Stimulated activated CD4-positive, alpha-beta T cell treated with anti-CD3 and anti-CD28 coated beads, TNF-alpha, amount 100 ng/mL, for 48 hours (primary cell): ENCODE results near the gene RAN.
"Not testable (repeated sequence)": the region's sequence is repeated elsewhere in the genome, so short reads cannot be mapped to it uniquely, and the experiment has no call there.

Source experiments
- DNase-seq, 3 donors: peaks; one replicate each; pipeline ENCODE4 v3.0.0-alpha.2; 2020; ENCODE audit warnings: low read depth in 3 of 3

RAN gene

DNA sequence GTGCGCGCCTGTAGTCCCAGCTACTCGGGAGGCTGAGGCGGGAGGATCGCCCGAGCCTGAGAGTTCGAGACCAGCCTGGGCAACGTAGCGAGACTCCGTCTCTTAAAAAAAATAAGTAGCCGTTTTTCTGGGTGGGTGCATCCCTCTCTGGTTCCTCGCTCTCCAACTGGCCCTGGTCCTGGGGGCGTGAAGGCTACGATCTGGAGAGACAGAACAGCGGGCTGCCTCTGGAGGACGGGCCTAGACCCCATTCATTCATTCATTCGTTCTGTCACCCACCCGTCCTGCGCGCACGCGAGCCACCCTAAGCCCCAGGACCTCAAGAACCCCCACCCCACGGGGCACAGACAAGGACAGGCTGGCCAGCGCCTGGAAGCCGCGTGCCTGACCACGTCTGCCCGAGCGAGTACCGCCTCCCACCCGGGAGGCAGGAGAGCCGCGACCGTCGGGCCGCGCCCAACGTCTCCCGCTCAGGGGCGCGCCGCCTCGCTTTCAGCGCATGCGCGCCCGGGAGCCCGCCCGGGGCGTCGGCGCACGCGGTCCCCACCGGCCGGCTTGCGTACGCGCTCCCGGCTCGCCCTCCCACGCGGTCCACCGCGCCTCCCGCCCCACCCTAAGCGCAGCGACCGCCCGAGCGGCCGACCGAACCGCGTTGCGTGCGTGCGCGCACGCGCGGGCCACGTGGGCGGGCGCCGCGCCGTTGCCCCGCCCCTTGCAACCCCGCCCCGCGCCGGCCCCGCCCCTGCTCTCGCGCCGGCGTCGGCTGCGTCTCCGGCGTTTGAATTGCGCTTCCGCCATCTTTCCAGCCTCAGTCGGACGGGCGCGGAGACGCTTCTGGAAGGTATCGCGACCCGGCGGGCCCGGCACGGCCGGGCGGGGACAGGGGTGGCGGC is at the start of gene RAN:
RAN (plus strand) TSS at position 781 of the 893 bp plus-strand sequence. CDS start 528 bp downstream, outside the sequence.
- DNase-seq, result peak; percentile 86 to 92 (median 90)

DNA sequence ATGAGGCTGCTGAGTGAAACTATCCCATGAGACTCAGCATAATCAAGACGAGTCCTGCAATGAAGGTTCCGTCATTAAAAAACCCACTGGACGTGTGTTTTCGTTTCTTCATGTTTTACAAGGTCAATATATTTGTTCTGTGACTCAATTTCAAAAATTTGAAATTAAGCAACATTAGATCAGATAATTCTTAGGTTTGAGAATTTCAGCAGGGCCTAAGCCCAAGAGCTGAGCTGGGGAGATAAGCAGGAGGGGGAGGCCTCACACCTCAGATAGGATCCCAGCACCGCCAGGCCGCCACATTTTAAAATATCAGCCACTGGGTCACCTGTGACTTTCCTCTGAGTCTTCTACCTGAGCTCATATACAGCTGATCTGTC is 46.1 kb upstream of the RAN start:
- no peak for DNase-seq

DNA sequence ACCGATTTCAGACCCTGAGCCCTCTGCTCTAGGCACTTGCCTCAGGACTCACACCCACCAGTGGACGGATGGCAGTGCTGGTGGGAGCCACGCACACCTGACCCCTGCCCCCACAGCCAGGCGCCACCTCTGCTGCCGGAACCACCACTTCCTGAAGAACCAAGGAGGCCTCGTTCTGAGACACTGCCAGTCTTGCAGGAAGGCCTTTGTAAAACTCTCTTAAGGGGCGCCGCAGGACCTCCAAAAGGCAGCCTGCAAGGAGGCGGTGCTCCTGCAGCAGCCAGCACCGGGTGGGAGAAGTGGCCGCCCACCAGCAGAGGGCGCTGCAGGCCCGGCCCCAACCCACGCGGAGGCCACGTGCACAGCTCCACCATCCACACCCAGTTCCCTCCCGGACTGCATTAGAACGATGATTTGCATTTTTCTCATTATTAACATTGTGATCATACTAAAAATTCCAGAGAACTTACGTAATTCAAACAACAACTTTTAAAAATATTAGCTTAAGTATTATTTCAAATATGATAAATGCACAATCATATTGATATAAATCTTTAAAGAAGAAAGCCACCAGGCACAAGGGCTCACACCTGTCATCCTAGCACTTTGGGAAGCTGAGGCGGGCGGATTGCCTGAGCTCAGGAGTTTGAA is 45.6 kb upstream of the RAN start:
- peak; percentile 42 to 71 (median 55) for DNase-seq

DNA sequence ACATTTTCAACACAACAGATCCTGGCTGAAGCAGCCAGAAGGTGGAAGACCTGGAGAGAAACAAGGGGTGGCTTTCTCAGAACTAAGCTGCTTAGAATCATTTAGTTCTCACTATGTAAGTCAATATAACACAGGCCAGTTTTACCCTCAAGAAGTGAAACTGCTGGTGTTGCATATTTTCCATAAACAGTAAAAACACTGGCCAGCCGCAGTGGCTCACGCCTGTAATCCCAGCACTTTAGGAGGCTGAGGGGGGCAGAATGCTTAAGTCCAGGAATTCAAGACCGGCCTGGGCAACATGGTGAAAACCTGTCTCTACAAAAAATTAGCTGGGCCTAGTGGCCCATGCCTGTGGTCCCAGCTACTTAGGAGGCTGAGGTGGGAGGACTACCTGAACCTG is 44.4 kb upstream of the RAN start:
- DNase-seq, result no peak

DNA sequence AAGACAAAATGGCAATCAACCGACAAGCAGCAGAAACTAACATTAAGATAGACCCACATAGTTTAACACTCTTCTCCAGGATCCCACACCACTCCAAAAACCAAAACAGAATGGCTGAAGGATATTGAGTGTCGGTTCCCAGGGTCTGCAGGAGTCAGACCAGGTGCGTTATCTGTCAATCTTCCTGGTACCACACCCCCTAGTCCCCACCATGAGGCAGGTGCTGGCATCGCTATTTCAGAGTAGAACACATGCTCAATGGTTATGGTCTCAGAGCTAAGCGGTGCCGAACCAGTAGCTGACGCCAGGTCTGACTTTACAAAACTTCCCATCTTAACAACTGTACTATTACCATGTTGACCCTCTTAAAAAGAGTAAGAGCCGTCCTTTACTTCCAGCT is 43.0 kb upstream of the RAN start:
- DNase-seq, result no peak

DNA sequence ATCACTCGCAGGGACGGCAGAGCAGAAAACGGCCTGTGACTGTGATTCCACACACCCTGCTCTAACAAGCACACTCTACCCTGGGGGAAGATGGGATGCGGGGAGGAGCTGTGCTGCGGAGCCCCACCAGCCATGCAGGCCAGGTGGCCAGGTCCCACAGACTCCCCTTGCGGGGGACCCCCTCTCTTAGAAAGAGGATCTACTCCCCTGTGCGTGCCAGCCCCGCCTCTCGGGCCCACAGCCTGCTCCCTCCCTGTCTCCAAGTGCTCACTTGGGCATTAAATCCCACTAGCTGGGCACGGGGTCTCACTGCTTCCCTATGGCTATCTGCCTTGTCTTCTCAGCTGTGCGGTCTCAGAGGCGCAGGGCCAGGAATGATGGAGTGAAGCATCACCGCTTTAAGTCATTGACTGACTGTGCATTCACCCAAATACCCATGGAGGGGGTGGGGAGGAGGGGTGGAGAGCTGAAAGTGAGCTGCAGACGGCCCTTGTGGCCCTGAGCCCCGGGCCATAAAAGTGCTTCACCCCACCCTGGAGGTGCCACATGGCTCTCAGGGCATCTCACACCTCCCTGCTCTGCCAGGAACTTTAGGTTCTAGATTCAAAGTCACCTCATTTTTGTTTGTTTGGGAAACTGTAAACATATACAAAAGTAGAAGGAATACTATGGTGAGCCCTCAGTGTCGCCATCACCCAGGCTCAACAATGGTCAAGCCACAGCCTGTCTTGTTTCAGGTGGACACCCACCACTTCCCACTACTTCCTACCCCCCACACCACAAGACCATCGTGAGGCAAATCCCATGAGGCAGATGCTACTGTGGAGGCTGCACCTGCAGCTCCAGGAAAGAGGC is 42.2 kb upstream of the RAN start:
- no peak for DNase-seq

DNA sequence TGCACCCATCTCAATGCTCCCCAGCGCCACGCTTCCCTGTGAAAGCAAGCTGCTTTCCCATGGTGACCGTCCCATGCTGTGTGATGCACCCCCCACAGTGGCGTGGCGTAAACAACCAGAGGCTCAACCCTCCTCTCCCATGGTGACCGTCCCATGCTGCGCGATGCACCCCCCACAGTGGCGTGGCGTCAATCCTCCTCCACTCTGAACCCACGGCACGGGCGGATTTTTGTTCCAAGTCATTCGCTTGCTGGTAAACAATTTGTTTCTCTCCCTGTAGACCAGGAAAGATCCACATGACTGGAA is 41.7 kb upstream of the RAN start:
- no peak for DNase-seq

DNA sequence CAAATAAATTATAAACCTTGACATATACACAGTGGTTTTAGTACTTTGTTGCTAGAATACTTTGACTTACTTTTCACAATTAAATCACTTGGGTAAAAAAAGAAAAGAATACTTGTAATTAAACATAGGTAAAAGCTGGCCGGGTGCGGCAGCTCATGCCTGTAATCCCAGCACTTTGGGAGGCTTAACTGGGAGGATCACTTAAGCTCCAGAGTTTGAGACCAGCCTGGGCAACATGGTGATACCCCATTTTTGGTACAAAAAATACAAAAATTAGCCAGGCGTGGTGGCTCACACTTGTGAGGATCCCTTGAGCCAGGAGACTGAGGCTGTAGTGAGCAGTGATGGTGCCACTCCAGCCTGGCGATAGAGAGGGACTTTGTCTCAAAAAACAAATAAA is 40.6 kb upstream of the RAN start:
- DNase-seq, result no peak

DNA sequence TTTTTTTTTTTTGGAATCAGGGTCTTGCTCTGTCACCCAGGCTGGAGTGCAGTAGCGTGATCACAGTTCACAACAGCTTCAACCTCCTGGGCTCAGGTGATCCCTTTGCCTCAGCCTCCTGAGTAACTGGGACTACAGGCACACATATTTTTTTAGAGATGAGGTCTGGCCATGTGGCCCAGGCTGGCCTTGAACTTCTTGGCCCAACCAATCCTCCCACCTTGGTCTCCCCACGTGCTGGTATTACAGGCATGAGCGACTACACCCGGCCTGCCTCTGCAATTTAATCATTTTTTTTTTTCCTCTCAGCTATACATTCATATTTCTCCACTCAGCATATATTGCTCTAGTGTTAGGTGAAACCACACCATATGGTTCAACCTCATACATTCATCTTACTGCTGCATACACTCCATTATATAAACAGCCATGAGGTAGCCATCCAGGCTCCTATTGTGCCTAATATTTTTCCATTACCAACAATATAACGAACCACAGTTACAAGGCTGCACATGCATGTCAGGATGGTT is 39.9 kb upstream of the RAN start:
- no peak for DNase-seq

DNA sequence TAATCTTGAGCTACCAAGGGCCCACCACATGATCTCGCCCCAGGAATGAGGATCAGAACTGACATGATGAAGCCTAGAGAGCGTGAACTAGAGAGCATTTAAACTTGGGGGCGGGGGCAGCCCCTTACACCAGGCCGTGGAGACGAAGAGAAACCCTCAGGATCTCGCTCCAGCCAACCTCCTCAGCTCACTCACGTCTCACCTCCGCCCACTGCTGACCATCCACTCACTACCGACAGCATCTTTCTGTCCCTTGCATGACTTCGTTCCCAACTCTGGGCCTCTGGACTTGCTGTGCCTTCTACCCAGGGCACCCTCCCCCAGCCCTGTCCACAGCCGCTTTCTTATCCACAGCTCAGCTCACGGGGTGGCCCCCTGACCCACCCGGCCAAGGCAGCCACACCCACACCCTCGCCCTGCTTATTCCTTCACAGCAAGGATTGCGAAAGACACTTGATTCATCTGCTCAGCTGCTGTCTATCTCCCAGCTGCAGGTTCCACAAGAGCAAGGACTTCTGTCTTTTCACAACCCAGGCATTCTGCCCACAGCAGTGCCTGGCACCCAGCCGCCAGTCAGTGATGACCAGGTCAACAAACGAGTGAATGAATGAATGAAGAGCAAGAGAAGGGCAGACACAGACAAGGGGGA is 39.2 kb upstream of the RAN start:
- DNase-seq, result no peak

DNA sequence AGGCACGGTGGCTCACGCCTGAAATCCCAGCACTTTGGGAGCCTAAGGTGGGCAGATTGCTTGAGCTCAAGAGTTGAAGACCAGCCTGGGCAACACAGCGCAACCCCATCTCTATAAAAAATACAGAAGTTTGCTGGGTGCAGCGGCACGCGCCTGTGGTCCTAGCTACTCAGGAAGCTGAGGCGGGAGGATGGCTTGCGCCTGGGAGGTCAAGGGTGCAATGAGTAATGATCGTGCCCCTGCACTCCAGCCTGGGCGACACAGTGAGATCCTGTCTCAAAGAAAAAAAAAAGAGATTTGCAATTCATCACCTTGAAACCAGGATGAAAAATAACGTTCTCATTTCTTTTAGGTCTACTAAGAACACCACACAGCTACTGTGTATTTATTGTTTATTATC is 36.9 kb upstream of the RAN start:
- DNase-seq, result no peak

DNA sequence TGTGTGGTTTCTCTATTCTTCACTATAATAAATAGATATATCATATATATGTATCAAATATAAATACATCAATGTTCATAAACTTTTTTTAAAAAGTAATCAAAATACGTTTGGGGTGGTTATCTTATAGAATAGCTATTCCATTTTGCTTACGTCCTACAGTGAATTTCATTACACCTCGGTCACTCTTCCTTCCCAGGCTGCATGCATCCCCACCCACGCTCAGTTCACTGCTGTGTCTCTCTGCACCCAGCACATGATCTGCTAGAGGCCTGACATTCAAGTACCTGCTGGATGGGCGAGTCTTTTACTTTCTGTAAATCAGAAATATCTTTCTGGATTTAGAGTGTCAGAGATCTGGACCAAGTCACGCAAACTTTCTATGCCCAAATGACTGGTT is 36.4 kb upstream of the RAN start:
- no peak for DNase-seq

DNA sequence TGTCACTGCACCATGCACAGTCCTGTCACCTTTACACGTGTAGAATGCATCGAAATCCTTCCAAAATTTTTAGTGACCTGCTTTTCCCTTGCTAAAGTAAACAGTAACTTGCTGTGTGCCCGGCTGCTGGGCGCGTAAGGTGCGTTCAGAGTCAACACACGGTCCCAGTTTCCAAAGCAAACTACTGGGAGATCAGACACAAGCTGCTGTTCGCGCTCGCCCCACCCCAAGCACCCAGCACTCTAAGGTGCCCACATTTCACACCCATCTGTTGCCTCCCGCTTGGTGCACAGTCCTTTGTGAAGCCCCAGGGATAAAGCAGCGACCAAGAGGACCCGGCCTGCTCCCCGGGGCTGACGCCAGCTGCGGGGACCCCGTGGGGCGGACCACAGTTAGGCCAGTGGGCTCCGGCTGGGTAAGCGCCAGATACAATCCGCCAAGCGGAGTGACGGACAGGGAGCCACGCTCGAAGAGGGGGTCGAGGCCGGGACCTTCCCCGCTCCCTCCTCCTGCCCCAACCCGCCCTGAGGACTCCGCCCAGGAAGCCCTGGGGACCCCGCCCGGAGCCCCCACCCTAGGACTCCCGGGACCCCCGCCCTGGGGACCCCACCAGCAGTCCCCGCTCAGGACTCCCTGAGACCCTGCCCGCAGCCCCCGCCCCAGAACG is 33.4 kb upstream of the RAN start:
- peak in 1 of 3 donors; percentile 7 for DNase-seq

DNA sequence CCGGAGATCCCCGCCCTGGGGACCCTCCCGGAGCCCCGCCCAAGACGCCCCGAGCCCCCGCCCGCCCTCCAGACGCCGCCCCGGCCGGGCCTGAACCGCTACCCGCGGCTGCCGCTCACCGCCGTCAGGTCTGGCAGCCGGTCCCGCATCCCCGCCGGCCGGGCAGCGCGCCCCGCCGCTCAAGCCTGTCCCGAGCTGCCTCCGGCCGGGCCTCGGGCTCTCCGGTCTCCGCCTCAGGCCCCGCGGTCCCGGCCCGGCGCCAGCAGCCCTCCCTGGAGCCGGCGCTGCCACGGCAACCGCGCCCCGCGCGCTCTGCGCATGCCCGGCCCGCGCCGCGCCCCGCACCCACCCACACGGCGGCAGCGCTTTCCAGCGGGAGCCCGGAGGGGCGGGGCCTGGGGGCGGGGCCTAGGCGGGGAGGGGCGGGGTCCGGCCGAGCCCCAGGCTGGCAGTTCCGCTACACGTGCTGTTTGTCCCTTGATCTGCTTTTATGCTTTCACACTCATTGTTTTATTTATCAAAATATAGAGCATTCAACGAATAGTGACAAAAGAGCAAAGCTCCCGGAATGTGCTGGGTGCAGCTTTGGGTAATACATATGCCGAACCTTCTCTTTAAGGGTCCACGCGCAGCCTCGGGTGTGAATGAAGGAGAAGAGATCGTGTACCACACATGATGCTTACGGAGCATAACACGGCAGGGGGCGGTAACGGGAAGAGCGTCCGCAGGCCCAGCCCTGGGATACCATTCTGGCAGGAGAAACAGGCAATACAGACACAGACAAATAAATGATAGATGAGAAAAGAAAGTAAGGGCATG is 32.7 kb upstream of the RAN start, which contains the start of gene STX2:
STX2 (minus strand) TSS at position 300 of the 819 bp plus-strand sequence; CDS start at position 149, 151 bp downstream.
- peak; percentile 74 to 83 (median 81) for DNase-seq

DNA sequence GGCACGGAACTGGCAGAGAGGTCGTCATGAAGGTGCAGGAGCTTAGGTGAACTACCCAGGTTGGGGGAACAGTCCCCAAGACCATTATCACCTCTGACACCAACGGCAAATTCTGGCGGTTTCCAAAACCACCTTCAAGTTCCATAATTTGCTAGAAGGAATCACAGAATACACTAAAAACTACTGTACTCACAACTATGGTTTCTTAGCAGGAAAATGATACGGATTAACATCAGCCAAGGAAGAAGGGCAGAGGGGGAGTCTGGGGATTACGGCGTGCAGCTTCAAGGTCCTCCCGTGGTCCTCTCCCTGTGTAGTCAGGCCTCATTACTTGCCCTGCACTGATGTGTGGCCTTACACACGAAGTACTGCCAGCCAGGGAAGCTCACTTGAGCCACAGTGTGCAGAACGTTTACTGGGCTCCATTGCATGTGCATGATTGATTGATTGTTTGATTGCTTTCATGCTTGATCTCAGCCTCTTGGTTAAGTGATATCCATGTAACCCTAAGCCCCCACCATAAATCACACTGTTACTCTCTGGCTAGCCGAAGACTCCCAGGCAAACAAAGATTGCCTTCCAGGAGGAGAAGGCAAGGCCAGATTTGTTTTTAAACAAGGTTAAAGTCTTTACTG is 32.0 kb upstream of the RAN start:
- DNase-seq, result no peak

DNA sequence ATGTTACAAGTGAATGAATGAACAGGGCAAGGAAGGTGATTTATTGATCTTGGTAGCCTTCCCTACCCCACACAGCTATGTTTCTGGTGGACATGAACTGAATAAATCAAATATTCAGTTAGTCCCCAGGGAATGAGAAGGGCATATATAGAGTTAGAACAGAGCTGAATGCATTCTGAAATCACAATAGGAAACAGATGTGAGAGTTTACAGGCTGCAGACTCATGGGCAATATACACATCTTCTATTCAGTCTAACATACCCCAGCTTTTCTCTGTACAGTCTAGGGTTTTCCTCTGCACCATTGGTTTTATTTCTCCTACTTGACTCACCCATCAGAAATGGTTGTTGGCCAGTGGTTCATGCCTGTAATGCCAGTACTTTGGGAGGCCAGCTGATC is 25.5 kb upstream of the RAN start:
- no peak for DNase-seq

DNA sequence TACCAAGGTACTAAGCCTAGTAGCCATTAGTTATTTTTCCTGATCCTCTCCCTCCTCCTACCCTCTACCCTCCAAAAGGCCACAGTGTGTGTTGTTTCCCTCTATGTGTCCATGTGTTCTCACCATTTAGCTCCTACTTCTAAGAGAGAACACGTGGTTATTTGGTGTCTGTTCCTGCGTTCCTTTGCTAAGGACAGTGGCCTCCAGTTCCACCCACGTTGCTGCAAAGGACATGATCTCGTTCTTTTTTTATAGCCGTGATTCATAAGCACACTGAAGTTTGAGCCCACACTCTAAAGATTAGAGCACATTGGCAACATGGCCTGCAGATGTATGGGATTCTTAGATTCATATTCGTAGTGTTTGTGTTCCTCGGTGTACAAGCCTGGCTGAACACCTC is 24.8 kb upstream of the RAN start:
- DNase-seq, result no peak

DNA sequence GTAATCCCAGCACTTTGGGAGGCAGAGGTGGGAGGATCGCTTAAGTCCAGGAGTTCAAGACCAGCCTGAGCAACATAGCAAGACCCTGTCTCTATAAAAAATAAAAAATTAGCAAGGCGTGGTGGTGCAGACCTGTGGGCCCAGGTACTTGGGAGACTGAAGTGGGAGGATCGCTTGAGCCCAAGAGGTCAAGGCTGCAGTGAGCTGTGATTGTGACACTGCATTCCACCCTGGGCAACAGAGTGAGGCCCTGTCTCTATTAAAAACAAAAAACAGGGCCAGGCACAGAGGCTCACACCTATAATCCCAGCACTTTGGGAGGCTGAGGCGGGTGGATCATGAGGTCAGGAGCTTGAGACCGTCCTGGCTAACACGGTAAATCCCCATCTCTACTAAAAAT is 23.8 kb upstream of the RAN start:
- not testable (repeated sequence) for DNase-seq

DNA sequence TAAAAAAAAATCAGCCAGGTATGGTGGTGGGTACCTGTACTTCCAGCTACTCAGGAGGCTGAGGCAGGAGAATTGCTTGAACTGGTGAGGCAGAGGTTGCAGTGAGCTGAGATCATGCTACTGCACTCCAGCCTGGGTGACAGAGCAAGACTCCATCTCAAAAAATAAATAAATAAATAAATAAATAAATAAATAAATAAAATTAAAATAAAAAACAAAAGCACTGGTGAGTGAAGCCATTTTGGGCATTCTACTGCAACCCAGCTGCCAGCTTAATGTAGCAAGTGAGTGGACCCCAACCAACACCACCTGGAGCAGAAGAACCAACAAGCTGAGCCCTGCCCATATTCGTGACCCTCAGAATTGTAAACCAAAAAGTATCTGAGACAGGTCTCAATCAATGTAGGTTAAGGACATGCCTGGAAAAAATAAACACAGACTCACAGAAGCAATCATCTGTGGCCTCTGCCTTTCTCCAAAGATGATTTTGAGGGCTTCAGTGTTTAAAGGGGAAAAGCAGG is 23.0 kb upstream of the RAN start:
- not testable (repeated sequence) for DNase-seq
